GM19328 (cell line): ENCODE results near the gene ARHGEF17.

ENCODE experiments used
- ATAC-seq: cut with Tn5 transposase; IDR thresholded peaks from one replicate; pipeline ENCODE4 v1.9.1; 2021; ENCODE audit warnings: mild to moderate bottlenecking, moderate library complexity; ENCODE audit not compliant: unreplicated experiment

ARHGEF17 gene

GRCh38 chr11:73350908-73351636 lies 43.0 kb downstream of the ARHGEF17 start:
- ATAC-seq = no peak

GRCh38 chr11:73353422-73353821 lies 45.3 kb downstream of the ARHGEF17 start:
- ATAC-seq = no peak

GRCh38 chr11:73355109-73355508 lies 47.0 kb downstream of the ARHGEF17 start:
- ATAC-seq = no peak

GRCh38 chr11:73356979-73357860 lies 49.1 kb downstream of the ARHGEF17 start:
- no peak for ATAC-seq

GRCh38 chr11:73358071-73358470 lies 50.0 kb downstream of the ARHGEF17 start:
- ATAC-seq = no peak

- ATAC-seq = no peak
These were observed 51.3 kb downstream of the ARHGEF17 start for GRCh38 chr11:73359341-73359740.

GRCh38 chr11:73359930-73360742 lies 52.1 kb downstream of the ARHGEF17 start:
- ATAC-seq = no peak

GRCh38 chr11:73360743-73361369 lies 52.8 kb downstream of the ARHGEF17 start:
- no peak for ATAC-seq

- no peak for ATAC-seq
These were observed 54.1 kb downstream of the ARHGEF17 start for GRCh38 chr11:73361953-73362776.

GRCh38 chr11:73363147-73363546 lies 55.1 kb downstream of the ARHGEF17 start:
- ATAC-seq = no peak

- no peak for ATAC-seq
These were observed 57.5 kb downstream of the ARHGEF17 start for GRCh38 chr11:73365352-73366264.

GRCh38 chr11:73366265-73366610 lies 58.2 kb downstream of the ARHGEF17 start:
- no peak for ATAC-seq

GRCh38 chr11:73366953-73367352 lies 58.9 kb downstream of the ARHGEF17 start:
- ATAC-seq = no peak

GRCh38 chr11:73367482-73368024 lies 59.5 kb downstream of the ARHGEF17 start:
- no peak for ATAC-seq

- no peak for ATAC-seq
These were observed 64.4 kb downstream of the ARHGEF17 start for GRCh38 chr11:73372375-73372993.

GRCh38 chr11:73374151-73374550 lies 66.1 kb downstream of the ARHGEF17 start:
- ATAC-seq = no peak

- no peak for ATAC-seq
These were observed 67.7 kb downstream of the ARHGEF17 start for GRCh38 chr11:73375830-73376159.

- peak; percentile 74 for ATAC-seq
These were observed 68.2 kb downstream of the ARHGEF17 start, which contains the start of gene RELT for GRCh38 chr11:73376160-73376802. Gene RELT, plus strand, starts transcription at chr11:73376399. Its CDS starts 12,738 bp downstream, at chr11:73389137.
